Muscle layer of duodenum (tissue), 2 donors: ENCODE results near the gene NCBP2L.
"Not testable (repeated sequence)": the region's sequence is repeated elsewhere in the genome, so short reads cannot be mapped to it uniquely, and the experiment has no call there.

Experiments
- H3K27ac ChIP-seq: one replicate; pipeline ENCODE4 v1.7.0; 2013; ENCODE audit warnings: mild to moderate bottlenecking, low read length
- H3K27me3 ChIP-seq: one replicate; pipeline ENCODE4 v1.7.0; 2013; ENCODE audit warnings: low read depth, mild to moderate bottlenecking, control low read depth, low read length
- H3K36me3 ChIP-seq, 2 donors: one replicate each; pipeline ENCODE4 v1.7.0; 2013; ENCODE audit warnings: low read length in 2 of 2, control low read depth in 1 of 2, mild to moderate bottlenecking in 1 of 2; ENCODE audit not compliant: insufficient read depth in 2 of 2, control insufficient read depth in 1 of 2
- H3K4me1 ChIP-seq, 2 donors: one replicate each; pipeline ENCODE4 v1.7.0; 2013; ENCODE audit warnings: low read length in 2 of 2, mild to moderate bottlenecking in 2 of 2, control low read depth in 1 of 2, moderate library complexity in 1 of 2; ENCODE audit not compliant: insufficient read depth in 2 of 2, control insufficient read depth in 1 of 2
- H3K4me3 ChIP-seq, 2 donors: one replicate each; pipeline ENCODE4 v1.7.0; 2013; ENCODE audit warnings: low read length in 2 of 2, low read depth in 1 of 2, mild to moderate bottlenecking in 1 of 2
- H3K9me3 ChIP-seq, 2 donors: one replicate each; pipeline ENCODE4 v1.7.0; 2013; ENCODE audit warnings: low read length in 2 of 2, control low read depth in 1 of 2, mild to moderate bottlenecking in 1 of 2; ENCODE audit not compliant: control insufficient read depth in 1 of 2
- donor health status: healthy.

Gene NCBP2L

GRCh38 chrX:107773906-107774435 lies 3.6 kb upstream of the NCBP2L start:
- no peak overlapping the region for H3K27ac ChIP-seq
- peak overlapping the region; percentile 60 to 70 for H3K4me3 ChIP-seq
- H3K4me1 ChIP-seq = peaks cover 0 to 15% of the 10 kb centered on the region in 2 donors
- no peaks in the 10 kb centered on the region for H3K36me3 ChIP-seq
- no peaks in the 10 kb centered on the region for H3K9me3 ChIP-seq
- H3K27me3 ChIP-seq = no peaks in the 10 kb centered on the region

- Histone ChIP-seq H3K9me3 (no peaks in the 10 kb centered on the region), H3K36me3 (no peaks in the 10 kb centered on the region), H3K4me1 (peaks cover 0 to 15% of the 10 kb centered on the region in 2 donors), H3K27me3 (no peaks in the 10 kb centered on the region), H3K27ac (no peak overlapping the region), H3K4me3 (peak overlapping the region; percentile 60 to 70)
Observed at GRCh38 chrX:107775000-107775733, 2.4 kb upstream of the NCBP2L start.

GRCh38 chrX:107775734-107776511 lies 1.6 kb upstream of the NCBP2L start, which contains the start of gene TSC22D3:
TSS of gene TSC22D3 (minus strand) at chrX:107775787. CDS start at chrX:107775419, 368 bp downstream.
- H3K4me1 ChIP-seq = peaks cover 0 to 15% of the 10 kb centered on the region in 2 donors
- H3K9me3 ChIP-seq = no peaks in the 10 kb centered on the region
- no peak within 1 kb of the TSS for H3K27ac ChIP-seq
- peak within 1 kb of the TSS; percentile 60 to 70 for H3K4me3 ChIP-seq
- H3K36me3 ChIP-seq = no peaks in the 10 kb centered on the region
- no peaks in the 10 kb centered on the region for H3K27me3 ChIP-seq

GRCh38 chrX:107776649-107777535 lies 641 bp upstream of the NCBP2L start:
- Histone ChIP-seq H3K9me3 (no peaks in the 10 kb centered on the region), H3K4me1 (peaks cover 0 to 15% of the 10 kb centered on the region in 2 donors), H3K4me3 (peak overlapping the region; percentile 60 to 70), H3K27ac (no peak overlapping the region), H3K36me3 (no peaks in the 10 kb centered on the region), H3K27me3 (no peaks in the 10 kb centered on the region)

- Histone ChIP-seq H3K4me1 (peaks cover 0 to 5% of the 10 kb centered on the region in 2 donors), H3K27me3 (no peaks in the 10 kb centered on the region), H3K4me3 (no peak overlapping the region), H3K9me3 (no peaks in the 10 kb centered on the region), H3K36me3 (no peaks in the 10 kb centered on the region), H3K27ac (no peak overlapping the region)
Observed at GRCh38 chrX:107780525-107780924, 3.0 kb downstream of the NCBP2L start.

- no peaks in the 10 kb centered on the region for H3K9me3 ChIP-seq
- H3K36me3 ChIP-seq = no peaks in the 10 kb centered on the region
- H3K4me1 ChIP-seq = peaks cover 0 to 7% of the 10 kb centered on the region in 2 donors
- H3K27me3 ChIP-seq = no peaks in the 10 kb centered on the region
- H3K4me3 ChIP-seq = no peak overlapping the region
- H3K27ac ChIP-seq = no peak overlapping the region
Observed at GRCh38 chrX:107787827-107788226, 10.3 kb downstream of the NCBP2L start.

- no peaks in the 10 kb centered on the region for H3K36me3 ChIP-seq
- no peaks in the 10 kb centered on the region for H3K9me3 ChIP-seq
- no peak overlapping the region for H3K27ac ChIP-seq
- no peaks in the 10 kb centered on the region for H3K4me1 ChIP-seq
- no peak overlapping the region for H3K4me3 ChIP-seq
- no peaks in the 10 kb centered on the region for H3K27me3 ChIP-seq
Observed at GRCh38 chrX:107804427-107804826, 26.9 kb downstream of the NCBP2L start.

- Histone ChIP-seq H3K4me1 (no peaks in the 10 kb centered on the region), H3K4me3 (no peak overlapping the region), H3K27me3 (no peaks in the 10 kb centered on the region), H3K9me3 (no peaks in the 10 kb centered on the region), H3K27ac (no peak overlapping the region), H3K36me3 (no peaks in the 10 kb centered on the region)
Observed at GRCh38 chrX:107805179-107805578, 27.6 kb downstream of the NCBP2L start.

GRCh38 chrX:107810053-107810452 lies 32.5 kb downstream of the NCBP2L start:
- H3K36me3 ChIP-seq, H3K4me1 ChIP-seq, H3K9me3 ChIP-seq, H3K27ac ChIP-seq, H3K4me3 ChIP-seq, H3K27me3 ChIP-seq: not testable (repeated sequence)

GRCh38 chrX:107818900-107819521 lies 41.5 kb downstream of the NCBP2L start:
- no peaks in the 10 kb centered on the region for H3K36me3 ChIP-seq
- no peaks in the 10 kb centered on the region for H3K27me3 ChIP-seq
- H3K9me3 ChIP-seq = peaks cover 0 to 4% of the 10 kb centered on the region in 2 donors
- no peaks in the 10 kb centered on the region for H3K4me1 ChIP-seq
- no peak overlapping the region for H3K4me3 ChIP-seq
- no peak overlapping the region for H3K27ac ChIP-seq
